Progenitor cell of endocrine pancreas (in vitro differentiated cells): ENCODE results near the gene CAMKV. TPM values are rescaled to one million over a fixed set of nuclear protein-coding genes. Genes with fewer than 3 reads are reported as not detected.
"Not testable (repeated sequence)": the region's sequence is repeated elsewhere in the genome, so short reads cannot be mapped to it uniquely, and the experiment has no call there.

Experiments
- DNase-seq: peaks from one replicate; pipeline ENCODE4 v3.0.0; 2021; ENCODE audit warnings: low spot score; ENCODE audit not compliant: unreplicated experiment
- H3K27ac Mint-ChIP-seq: 2 replicates; pipeline ENCODE4 v1.8.0; 2021; ENCODE audit warnings: mild to moderate bottlenecking, moderate library complexity, mixed read lengths
- H3K27me3 Mint-ChIP-seq: 2 replicates; pipeline ENCODE4 v1.8.0; 2021; ENCODE audit warnings: mixed read lengths
- H3K36me3 Mint-ChIP-seq: 2 replicates; pipeline ENCODE4 v1.8.0; 2022; ENCODE audit warnings: mixed read lengths; ENCODE audit not compliant: insufficient read depth
- H3K4me1 Mint-ChIP-seq: 2 replicates; pipeline ENCODE4 v1.8.0; 2021; ENCODE audit warnings: low read depth, mixed read lengths
- H3K4me3 Mint-ChIP-seq: 2 replicates; pipeline ENCODE4 v1.8.0; 2021; ENCODE audit warnings: low read depth, mild to moderate bottlenecking, moderate library complexity, mixed read lengths
- H3K9me3 Mint-ChIP-seq: 2 replicates; pipeline ENCODE4 v1.8.0; 2021; ENCODE audit warnings: low read depth, mixed read lengths
- CTCF ChIP-seq: fragments of 200-600 bp; sonication (generic); IDR thresholded peaks from one replicate; pipeline ENCODE4 v1.5.0; 2021; ENCODE audit warnings: antibody characterized with exemption, mild to moderate bottlenecking; ENCODE audit not compliant: unreplicated experiment
- total RNA-seq: library from RNA; stranded (reverse); gene quantifications from 2 replicates; pipeline ENCODE4 v1.2.1, GENCODE V29; 2021

The CAMKV gene
- total RNA-seq, 1 donor from 2014 or later, result 2.1 TPM

- TF ChIP-seq CTCF, result no peak
- no peak overlapping the region for H3K4me3 Mint-ChIP-seq
- H3K36me3 Mint-ChIP-seq, result peaks cover 8% of the 10 kb centered on the region
- peaks cover 26% of the 10 kb centered on the region for H3K27me3 Mint-ChIP-seq
- H3K9me3 Mint-ChIP-seq, result no peaks in the 10 kb centered on the region
- DNase-seq, result no peak
- no peaks in the 10 kb centered on the region for H3K4me1 Mint-ChIP-seq
- H3K27ac Mint-ChIP-seq, result no peak overlapping the region
Measured at GRCh38 chr3:49911611-49912010, 41.9 kb upstream of the CAMKV start.

- H3K36me3 Mint-ChIP-seq, result peaks cover 8% of the 10 kb centered on the region
- no peak overlapping the region for H3K4me3 Mint-ChIP-seq
Measured at GRCh38 chr3:49911124-49911420, 41.4 kb upstream of the CAMKV start.

GRCh38 chr3:49910409-49911123, 40.9 kb upstream of the CAMKV start:
- H3K27ac Mint-ChIP-seq, result no peak overlapping the region
- DNase-seq, result no peak

More at GRCh38 chr3:49911124-49911420, 41.4 kb upstream of the CAMKV start:
- no peaks in the 10 kb centered on the region for H3K9me3 Mint-ChIP-seq
- peaks cover 26% of the 10 kb centered on the region for H3K27me3 Mint-ChIP-seq
- TF ChIP-seq CTCF, result no peak
- H3K27ac Mint-ChIP-seq, result no peak overlapping the region
- H3K4me1 Mint-ChIP-seq, result no peaks in the 10 kb centered on the region
- DNase-seq, result no peak

GRCh38 chr3:49908373-49909199, 38.9 kb upstream of the CAMKV start:
- no peak for TF ChIP-seq CTCF
- peaks cover 2% of the 10 kb centered on the region for H3K4me1 Mint-ChIP-seq
- H3K9me3 Mint-ChIP-seq, result no peaks in the 10 kb centered on the region
- peaks cover 30% of the 10 kb centered on the region for H3K27me3 Mint-ChIP-seq
- DNase-seq, result no peak
- H3K4me3 Mint-ChIP-seq, result no peak overlapping the region
- no peak overlapping the region for H3K27ac Mint-ChIP-seq
- H3K36me3 Mint-ChIP-seq, result peaks cover 8% of the 10 kb centered on the region

More at GRCh38 chr3:49910409-49911123, 40.9 kb upstream of the CAMKV start:
- H3K36me3 Mint-ChIP-seq, result peaks cover 8% of the 10 kb centered on the region
- H3K9me3 Mint-ChIP-seq, result no peaks in the 10 kb centered on the region
- H3K4me3 Mint-ChIP-seq, result no peak overlapping the region
- no peaks in the 10 kb centered on the region for H3K4me1 Mint-ChIP-seq
- peak; percentile 32 for TF ChIP-seq CTCF
- H3K27me3 Mint-ChIP-seq, result peaks cover 30% of the 10 kb centered on the region

GRCh38 chr3:49906073-49906743, 36.5 kb upstream of the CAMKV start:
- peak; percentile 58 for TF ChIP-seq CTCF
- Mint-ChIP-seq H3K27ac (no peak overlapping the region), H3K4me1 (peaks cover 2% of the 10 kb centered on the region)

GRCh38 chr3:49904448-49904847, 34.7 kb upstream of the CAMKV start:
- not testable (repeated sequence) for H3K27ac Mint-ChIP-seq, H3K36me3 Mint-ChIP-seq, H3K4me3 Mint-ChIP-seq, DNase-seq, H3K4me1 Mint-ChIP-seq, H3K27me3 Mint-ChIP-seq, H3K9me3 Mint-ChIP-seq

More at GRCh38 chr3:49906073-49906743, 36.5 kb upstream of the CAMKV start:
- Mint-ChIP-seq H3K9me3 (no peaks in the 10 kb centered on the region), H3K27me3 (peaks cover 22% of the 10 kb centered on the region), H3K4me3 (no peak overlapping the region), H3K36me3 (peaks cover 6% of the 10 kb centered on the region)
- DNase-seq, result no peak
